ENCODE data around the gene SLC35G6.

The SLC35G6 gene

DNA sequence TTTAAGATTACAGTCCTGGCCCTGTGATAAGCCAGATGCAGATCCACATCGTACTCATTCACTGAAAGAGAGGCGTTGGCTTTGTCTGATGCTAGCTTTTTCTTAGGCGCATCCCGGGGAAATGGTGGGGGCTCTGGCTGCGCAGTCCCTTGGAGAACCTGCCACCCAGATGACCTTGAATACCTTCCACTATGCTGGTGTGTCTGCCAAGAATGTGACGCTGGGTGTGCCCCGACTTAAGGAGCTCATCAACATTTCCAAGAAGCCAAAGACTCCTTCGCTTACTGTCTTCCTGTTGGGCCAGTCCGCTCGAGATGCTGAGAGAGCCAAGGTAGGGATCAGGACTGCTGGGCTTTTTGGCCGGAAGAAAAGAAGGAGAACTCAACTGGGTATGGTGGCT lies 26.9 kb downstream of the SLC35G6 start:
- DNase-seq (ENCODE audit: low read depth): no peak

DNA sequence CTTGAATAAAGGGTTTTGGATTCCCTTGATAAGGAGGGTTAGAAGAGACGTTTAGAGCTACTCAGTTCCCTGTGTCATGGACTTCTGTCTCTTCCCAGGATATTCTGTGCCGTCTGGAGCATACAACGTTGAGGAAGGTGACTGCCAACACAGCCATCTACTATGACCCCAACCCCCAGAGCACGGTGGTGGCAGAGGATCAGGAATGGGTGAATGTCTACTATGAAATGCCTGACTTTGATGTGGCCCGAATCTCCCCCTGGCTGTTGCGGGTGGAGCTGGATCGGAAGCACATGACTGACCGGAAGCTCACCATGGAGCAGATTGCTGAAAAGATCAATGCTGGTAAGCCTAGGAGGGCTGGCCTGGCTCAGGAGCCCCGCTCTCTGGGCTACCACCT lies 27.6 kb downstream of the SLC35G6 start:
- DNase-seq (ENCODE audit: low read depth): no peak

DNA sequence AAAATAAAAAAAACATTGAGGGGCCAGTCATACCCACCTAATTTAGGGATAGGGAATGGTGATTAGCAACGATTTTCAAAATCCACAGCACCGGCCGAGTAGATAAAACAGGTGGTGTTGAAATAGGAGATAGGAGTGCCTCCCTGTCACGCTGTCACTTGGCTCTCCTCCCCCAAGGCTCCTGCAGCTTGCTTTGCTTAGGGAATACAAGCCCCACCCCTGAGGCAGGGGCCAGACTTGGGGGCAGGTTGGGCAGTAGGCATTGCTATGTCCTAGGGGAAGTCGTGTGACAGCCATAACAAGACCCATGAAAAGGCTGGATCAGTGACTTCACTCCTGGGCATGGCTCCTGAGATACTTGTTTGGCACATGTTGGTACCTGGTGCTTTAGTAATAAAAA lies 28.7 kb downstream of the SLC35G6 start:
- no peak for DNase-seq (ENCODE audit: low read depth)

DNA sequence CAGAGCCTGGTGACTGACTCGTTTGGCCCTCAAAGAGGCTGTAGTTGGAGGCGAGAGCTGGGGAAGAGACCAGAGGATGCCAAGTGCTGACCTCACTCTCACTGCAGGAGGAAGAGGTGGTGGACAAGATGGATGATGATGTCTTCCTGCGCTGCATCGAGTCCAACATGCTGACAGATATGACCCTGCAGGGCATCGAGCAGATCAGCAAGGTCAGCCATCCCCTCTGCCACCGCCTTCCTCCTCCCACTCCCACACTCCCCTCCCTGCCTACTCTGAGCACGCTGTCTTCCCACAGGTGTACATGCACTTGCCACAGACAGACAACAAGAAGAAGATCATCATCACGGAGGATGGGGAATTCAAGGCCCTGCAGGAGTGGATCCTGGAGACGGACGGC lies 29.9 kb downstream of the SLC35G6 start:
- no peak for DNase-seq (ENCODE audit: low read depth)

DNA sequence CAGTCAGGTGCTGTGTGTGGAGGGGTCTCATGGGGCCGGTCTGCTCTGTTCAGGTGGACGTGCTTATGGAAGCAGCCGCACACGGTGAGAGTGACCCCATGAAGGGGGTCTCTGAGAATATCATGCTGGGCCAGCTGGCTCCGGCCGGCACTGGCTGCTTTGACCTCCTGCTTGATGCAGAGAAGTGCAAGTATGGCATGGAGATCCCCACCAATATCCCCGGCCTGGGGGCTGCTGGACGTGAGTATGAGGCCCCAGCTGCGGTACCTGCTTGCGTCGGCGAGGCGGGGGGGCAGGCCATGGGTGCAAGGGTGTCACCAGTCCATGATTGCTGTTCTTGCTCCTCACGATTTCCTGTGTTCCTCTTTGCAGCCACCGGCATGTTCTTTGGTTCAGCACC lies 30.9 kb downstream of the SLC35G6 start:
- DNase-seq (ENCODE audit: low read depth): no peak

DNA sequence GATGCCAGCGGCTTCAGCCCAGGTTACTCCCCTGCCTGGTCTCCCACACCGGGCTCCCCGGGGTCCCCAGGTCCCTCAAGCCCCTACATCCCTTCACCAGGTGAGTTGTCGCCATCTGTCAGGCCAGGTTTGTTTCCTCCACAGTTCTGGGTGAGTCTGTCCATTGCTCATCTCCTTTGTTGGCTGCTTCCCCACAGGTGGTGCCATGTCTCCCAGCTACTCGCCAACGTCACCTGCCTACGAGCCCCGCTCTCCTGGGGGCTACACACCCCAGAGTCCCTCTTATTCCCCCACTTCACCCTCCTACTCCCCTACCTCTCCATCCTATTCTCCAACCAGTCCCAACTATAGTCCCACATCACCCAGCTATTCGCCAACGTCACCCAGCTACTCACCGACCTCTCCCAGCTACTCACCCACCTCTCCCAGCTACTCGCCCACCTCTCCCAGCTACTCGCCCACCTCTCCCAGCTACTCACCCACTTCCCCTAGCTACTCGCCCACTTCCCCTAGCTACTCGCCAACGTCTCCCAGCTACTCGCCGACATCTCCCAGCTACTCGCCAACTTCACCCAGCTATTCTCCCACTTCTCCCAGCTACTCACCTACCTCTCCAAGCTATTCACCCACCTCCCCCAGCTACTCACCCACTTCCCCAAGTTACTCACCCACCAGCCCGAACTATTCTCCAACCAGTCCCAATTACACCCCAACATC lies 31.7 kb downstream of the SLC35G6 start:
- DNase-seq (ENCODE audit: low read depth): no peak

DNA sequence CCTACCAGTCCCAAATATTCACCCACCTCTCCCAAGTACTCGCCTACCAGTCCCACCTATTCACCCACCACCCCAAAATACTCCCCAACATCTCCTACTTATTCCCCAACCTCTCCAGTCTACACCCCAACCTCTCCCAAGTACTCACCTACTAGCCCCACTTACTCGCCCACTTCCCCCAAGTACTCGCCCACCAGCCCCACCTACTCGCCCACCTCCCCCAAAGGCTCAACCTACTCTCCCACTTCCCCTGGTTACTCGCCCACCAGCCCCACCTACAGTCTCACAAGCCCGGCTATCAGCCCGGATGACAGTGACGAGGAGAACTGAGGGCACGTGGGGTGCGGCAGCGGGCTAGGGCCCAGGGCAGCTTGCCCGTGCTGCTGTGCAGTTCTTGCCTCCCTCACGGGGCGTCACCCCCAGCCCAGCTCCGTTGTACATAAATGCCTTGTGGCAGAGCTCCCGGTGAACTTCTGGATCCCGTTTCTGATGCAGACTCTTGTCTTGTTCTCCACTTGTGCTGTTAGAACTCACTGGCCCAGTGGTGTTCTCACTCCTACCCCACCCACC lies 32.7 kb downstream of the SLC35G6 start:
- DNase-seq (ENCODE audit: low read depth): no peak

DNA sequence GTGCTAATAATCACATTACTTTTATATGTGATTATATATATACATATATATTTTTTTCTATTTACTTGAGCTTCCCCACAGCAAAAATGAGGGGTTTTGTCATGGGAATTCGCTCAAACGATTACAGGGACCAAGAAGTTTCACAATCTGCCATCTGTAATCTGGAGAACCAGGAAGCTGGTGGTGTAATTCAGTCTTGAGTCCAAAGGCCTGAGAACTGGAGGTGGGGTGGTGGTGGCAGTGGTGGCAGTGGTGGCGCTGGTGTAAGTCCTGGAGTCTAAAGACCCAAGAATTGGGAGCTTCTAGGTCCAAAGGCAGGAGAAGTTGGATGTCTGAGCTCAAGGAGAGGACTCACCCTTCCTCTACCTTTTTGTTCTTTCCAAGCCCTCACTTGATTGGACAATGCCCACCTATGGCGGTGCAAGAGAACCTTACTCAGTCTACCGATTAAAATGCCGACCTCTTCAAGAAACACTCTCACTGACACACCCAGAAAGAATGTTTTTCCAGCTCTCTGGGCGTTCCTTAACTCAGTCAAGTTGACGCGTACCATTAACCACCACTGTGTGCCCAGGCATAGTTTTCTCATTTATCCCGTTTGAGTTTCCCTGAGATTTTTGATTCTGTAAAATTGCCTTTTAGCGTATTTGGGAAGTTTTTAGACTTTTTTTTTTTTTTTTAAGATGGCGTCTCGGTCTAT lies 34.8 kb downstream of the SLC35G6 start:
- DNase-seq (ENCODE audit: low read depth): no peak

DNA sequence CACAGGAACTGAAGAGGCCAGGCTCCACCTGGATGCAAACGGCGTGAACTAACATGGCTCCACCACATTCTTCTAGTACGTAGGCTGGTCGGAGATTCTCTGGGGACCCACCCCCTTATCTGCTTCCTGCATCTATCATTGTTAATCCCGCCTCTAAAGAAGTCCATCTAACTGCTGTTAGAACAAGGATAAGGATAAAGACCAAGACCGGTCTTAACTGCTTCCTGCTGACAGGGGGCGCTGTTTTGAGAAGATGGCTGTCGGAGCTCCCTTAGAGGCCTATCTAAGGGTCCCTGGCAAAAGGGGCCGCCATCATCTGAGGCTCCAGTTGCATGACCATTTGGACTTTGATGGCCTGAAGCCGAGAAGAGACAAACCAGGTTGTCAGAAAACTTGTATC lies 41.8 kb downstream of the SLC35G6 start:
- DNase-seq (ENCODE audit: low read depth): no peak

DNA sequence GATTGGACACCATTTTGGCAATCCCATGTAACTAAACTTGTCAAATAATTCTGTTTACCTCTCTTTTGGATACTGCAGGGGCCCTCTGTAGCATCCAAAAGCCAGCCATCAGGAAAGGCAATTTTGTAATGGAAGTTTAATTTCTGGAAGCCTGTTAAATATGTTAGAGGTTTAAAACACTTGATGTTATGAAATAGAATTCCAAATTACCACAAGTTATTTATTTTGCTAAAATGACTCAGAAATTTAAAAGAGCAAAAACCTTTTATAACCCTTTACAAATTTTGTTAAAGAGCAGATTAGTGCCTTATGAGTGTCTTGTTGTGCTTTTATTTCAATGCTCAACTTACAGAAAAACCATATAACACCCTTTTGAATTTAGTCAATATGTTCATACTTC lies 47.6 kb downstream of the SLC35G6 start:
- no peak for DNase-seq (ENCODE audit: low read depth)

DNA sequence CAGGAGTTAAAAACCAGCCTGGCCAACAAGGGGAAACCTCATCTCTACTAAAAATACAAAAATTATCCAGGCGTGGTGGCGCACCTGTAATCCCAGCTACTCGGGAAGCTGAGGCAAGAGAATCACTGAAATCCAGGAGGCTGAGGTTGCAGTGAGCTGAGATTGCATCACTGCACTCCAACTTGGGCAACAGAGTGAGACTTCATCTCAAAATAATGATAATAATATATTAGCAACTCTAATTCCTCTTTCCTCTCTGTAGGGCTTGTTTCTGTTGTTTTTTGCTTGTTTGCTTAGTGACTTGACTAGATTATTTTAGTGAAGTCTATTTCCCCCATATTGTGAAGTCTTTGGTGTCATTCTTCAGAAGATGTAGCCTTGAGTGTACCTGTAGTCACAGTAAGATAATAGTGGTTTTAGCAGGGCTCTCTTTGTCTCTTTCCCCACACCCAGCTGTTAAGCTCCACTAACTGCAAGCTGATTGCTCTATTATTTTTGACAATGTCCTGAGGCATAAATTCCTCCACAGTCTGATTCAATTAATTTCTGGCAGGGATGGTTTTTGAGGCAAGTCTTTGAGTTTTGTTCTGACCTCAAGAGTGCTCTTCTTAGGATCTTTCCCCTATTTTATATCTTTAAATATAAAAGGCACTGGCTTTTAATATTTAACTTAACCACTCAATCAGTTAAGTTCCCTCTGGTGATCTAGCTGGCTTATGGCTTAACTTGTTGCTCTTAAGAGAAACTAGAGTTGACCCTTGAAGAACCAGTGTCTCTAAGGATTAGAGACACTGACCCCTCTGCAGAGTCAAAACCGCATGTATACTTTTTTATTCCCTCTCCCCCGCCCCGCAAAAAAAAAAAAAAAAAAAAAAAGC lies 49.0 kb downstream of the SLC35G6 start:
- no peak for DNase-seq (ENCODE audit: low read depth)

Measured in GM04503 (cell line).